A673 (cell line): ENCODE measurements around the gene RALGPS1.

Experiments
- EZH2 ChIP-seq: fragments of 200-600 bp; sonication (generic); IDR thresholded peaks from 2 replicates; pipeline ENCODE4 v1.6.1; 2017; ENCODE audit warnings: borderline replicate concordance, low read depth, mild to moderate bottlenecking, mixed read lengths, antibody characterized with exemption, low read length; ENCODE audit not compliant: poor library complexity, severe bottlenecking
- TF ChIP-seq, protein P1 (sequence below): fragments of 300-800, 200-600 bp; sonication (generic); conservative IDR thresholded peaks from 2 replicates; pipeline ENCODE4 v1.5.1; 2017; ENCODE audit warnings: low read depth, mild to moderate bottlenecking, antibody characterized with exemption, low read length, moderate library complexity, mixed read lengths

DNA sequence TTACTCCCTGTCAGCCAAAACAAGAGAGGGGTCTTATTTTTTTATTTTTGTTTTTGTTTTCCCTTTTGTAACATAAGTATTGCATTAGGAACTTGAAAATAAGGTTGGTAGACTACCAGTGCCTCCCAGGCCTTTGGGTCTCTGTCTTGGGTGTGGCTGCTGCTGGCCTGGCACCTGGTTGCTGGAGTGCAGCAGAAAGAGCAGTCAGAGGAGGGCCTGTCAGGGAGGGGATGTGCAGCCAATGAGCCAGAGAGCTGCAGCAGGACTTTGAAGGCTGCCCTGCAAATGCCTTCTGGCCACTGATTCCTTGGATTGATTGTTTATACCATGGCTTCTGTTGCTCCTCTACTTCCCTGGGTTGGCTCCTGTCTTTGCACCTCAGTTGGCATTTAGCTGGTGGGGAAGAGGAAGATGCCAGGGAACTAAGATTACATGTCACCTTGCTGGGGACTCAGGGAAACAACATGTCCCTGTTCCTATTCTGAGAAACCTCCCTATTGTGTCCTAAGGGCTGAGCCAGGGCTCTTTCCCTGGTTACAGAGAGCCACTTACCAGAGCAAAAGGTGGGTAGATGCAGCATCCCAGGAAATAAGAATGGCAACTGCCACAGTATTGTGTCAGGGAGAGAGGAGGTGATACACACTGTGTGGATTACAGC is 141.3 kb downstream of the RALGPS1 start:
- TF ChIP-seq, protein P1, sequence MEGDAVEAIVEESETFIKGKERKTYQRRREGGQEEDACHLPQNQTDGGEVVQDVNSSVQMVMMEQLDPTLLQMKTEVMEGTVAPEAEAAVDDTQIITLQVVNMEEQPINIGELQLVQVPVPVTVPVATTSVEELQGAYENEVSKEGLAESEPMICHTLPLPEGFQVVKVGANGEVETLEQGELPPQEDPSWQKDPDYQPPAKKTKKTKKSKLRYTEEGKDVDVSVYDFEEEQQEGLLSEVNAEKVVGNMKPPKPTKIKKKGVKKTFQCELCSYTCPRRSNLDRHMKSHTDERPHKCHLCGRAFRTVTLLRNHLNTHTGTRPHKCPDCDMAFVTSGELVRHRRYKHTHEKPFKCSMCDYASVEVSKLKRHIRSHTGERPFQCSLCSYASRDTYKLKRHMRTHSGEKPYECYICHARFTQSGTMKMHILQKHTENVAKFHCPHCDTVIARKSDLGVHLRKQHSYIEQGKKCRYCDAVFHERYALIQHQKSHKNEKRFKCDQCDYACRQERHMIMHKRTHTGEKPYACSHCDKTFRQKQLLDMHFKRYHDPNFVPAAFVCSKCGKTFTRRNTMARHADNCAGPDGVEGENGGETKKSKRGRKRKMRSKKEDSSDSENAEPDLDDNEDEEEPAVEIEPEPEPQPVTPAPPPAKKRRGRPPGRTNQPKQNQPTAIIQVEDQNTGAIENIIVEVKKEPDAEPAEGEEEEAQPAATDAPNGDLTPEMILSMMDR = no peak
- no peak for TF ChIP-seq EZH2
